CD4-positive, alpha-beta T cell treated with Interferon alpha-2 for 1 hour (primary cell): ENCODE measurements around the gene YPEL1.
A peak's percentile ranks its signal among the peaks of the same experiment; 100 is the strongest.

Experiments
- DNase-seq, 2 donors: peaks; one replicate each; pipeline ENCODE4 v3.0.0-alpha.2; 2020 to 2022

The YPEL1 gene, protein sequence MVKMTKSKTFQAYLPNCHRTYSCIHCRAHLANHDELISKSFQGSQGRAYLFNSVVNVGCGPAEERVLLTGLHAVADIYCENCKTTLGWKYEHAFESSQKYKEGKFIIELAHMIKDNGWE

GRCh38 chr22:21735200-21736083 is at the start of gene YPEL1:
TSS of gene YPEL1 (minus strand) at chr22:21735794. CDS start at chr22:21710744, 25,050 bp downstream.
- peak; percentile 97 for DNase-seq

- DNase-seq = peak in 1 of 2 donors; percentile 41
Measured at GRCh38 chr22:21780259-21780658, 44.7 kb upstream of the YPEL1 start.

- no peak for DNase-seq
Measured at GRCh38 chr22:21779444-21779843, 43.9 kb upstream of the YPEL1 start.

- no peak for DNase-seq
Measured at GRCh38 chr22:21778705-21779363, 43.2 kb upstream of the YPEL1 start.

- DNase-seq = no peak
Measured at GRCh38 chr22:21771631-21771976, 36.0 kb upstream of the YPEL1 start.

- no peak for DNase-seq
Measured at GRCh38 chr22:21768435-21768834, 32.8 kb upstream of the YPEL1 start.

DNA sequence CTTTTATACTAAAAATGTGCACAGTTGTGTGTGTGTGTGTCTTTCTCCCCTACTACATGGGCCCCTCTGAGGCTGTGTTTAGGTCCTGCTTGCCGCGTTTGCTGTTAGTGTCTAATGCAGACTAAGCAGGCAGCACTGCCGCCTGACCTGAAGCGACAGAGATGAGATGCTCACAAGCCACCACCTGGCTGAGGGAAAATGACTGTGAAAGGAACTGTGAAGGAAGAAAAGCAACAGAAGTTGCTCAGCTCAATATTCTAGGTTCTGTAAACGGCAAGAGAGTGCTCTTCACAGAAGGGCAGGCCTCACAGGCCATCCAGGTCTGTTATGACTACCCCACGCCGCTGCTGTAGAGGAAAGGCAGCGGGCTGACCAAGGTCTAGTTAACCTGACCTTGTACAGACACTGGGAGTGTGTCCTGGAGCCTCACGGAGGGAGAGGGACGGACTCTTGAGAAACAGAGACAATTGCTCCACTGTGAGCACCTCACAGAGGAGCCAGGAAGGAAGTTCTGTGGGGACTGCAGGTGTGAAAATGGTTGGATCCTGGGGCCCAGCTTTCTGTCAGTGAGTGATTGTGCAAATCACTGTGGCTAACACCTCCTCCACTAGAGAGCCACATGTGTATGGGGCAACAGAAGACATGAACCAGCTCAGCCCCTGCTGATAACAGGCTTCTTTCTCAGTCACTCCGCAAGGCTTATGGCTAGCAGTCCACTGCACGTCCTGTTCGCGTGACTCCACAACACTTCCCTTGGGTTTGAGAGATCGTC is 31.3 kb upstream of the YPEL1 start:
- DNase-seq = peak; percentile 58 to 76

GRCh38 chr22:21765909-21766529 is 30.4 kb upstream of the YPEL1 start:
- no peak for DNase-seq

- DNase-seq = no peak
Measured at GRCh38 chr22:21764038-21764804, 28.6 kb upstream of the YPEL1 start.

DNA sequence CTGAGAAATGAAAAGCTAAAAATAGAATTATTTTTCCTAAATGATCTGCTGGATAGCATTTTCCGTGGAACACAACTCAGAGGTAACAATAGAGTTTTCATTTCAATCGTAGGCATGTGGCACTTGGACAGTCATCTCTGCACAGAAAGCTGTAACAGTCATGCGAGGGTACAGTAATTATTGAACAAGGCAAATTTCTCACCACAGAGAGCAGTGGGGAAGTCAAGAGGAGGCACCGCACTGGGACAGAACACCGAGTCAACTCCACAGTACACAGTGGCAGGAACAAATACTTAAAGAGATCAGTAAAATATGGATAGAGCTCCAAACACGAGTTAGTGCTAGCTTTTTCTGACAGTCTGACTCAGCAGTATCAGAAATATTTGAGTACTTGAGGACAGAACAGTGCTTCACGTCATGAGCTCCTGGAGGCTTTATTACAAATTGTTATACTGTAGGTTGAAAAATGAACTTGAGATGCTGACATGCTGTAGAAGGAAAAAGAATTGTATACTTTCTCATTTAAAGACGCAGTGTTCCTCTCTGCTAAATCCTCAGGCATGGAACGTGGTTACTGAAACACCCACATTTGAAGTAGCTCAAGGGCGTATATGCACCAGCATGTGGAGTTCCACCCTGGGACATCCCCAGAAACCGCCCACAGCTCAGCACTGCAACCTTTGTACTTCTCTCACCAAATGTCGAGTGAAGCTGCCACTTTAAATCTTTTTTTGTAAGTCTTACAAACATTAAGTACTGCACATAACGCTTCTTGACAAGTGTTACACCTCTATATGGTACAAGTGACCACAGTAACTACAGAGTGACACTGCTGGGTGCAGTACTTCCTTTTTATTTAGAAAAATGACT is 27.4 kb upstream of the YPEL1 start:
- DNase-seq = peak; percentile 9 to 55

- DNase-seq = no peak
Measured at GRCh38 chr22:21761994-21762680, 26.5 kb upstream of the YPEL1 start.

- DNase-seq = no peak
Measured at GRCh38 chr22:21761086-21761485, 25.5 kb upstream of the YPEL1 start.

DNA sequence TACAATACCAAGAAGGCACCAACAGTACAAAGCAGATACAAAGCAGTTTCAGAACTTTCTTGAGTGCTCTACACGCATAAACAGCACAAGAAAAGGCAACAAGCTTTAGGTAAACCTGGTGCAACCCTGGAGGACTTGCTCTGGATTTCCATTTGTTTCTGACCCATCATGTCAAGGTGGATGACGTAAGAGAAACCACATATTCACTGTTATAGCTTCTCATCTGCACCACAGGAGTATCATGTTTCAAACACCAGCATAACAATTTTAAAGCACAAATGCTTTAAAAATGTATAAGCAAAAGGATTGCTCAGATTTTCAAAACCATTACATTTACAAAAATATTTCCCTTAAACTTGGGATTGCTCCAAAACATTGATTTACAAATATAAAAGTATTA is 25.0 kb upstream of the YPEL1 start:
- no peak for DNase-seq

- no peak for DNase-seq
Measured at GRCh38 chr22:21759646-21760376, 24.2 kb upstream of the YPEL1 start.

DNA sequence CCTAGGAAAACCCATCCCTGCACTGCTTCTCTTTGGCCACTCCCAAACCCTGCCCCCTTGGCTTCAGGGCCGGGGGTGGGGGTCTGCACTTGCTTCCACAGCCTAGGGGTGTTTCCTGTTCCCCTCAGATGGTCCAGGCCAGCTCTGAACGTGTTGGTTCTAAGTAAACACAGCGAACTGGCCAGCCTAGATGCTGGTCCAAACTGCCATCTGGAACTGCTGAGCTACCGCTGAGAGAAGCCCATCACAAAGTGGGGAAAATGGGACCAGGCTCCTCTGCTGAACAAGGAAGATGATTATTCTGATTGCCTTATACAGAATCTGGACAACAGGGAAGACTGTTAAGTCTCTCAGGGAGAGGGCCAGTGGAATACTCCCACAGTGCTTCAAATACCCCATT is 23.5 kb upstream of the YPEL1 start:
- no peak for DNase-seq

DNA sequence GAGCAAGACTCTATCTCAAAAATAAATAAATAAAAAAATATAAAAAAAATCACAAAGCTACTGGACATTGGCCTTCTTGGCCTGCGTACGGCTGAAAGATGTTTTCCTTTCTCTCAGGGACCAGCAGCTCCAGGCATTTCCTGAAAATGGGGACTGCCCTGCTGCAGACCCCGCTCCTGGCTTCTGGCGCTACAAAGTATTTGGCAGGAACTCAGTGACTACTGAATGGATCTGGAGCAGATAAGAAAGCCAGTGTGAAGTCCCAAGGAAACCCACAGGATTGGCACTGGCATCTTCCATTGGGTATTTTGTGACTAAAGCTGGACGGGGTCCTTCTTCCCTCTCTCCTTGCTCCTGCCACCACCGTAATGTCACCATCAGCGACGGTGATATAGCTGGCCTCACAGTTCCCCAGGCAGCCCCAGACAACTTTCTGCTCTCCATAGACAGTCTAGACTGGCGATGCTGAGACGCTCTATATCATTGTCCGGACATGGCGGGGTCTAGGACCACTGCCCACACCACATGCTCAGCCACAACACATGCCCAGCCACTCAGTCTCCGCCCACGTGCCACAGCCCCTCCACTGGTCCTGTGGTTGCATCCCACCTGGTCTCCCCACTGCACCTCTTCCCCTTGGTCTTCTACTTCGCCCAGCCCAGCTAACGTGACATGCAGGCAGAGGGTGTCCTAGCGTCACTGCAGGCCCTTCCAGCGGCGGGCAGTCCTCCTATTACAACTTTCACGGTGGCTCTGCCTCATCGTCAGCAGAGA is 22.7 kb upstream of the YPEL1 start:
- no peak for DNase-seq

- DNase-seq = no peak
Measured at GRCh38 chr22:21755851-21756284, 20.3 kb upstream of the YPEL1 start.

DNA sequence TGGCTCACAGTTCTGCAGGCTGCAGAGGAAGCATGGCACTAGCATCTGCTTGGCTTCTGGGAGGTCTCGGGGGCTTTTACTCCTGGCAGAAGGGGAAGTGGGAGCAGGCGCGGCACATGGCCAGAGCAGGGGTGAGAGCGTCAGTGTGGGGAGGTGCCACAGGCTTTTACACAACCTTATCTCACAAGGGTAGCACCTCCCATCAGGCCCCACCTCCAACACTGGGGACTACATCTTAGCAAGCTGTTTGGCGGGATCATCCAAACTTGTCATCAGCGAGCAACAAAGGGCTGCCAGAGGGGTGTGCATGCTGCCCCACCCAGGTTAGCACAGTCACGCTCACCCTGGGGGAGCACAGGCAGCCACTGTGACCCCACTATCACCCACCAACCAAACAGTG is 18.9 kb upstream of the YPEL1 start:
- peak in 1 of 2 donors; percentile 30 for DNase-seq
